GM12878 (cell line): Measurements from ENCODE around the gene RAD1. TPM values are rescaled to one million over a fixed set of nuclear protein-coding genes. Genes with fewer than 3 reads are reported as not detected.

ENCODE experiments used
- ATF7 ChIP-seq: fragments of 450-650 bp; IDR thresholded peaks from 2 replicates; pipeline ENCODE4 v1.6.1; 2016; ENCODE audit warnings: low read depth, mild to moderate bottlenecking
- BRCA1 ChIP-seq: IDR thresholded peaks from 2 replicates; pipeline ENCODE4 v1.6.1; 2011; ENCODE audit warnings: low read depth, low read length, improper control_type of control experiment
- CTCF ChIP-seq, 3 experiments: IDR thresholded peaks in 2 of 3; conservative IDR thresholded peaks in 1 of 3; 2 replicates each; pipeline ENCODE4 v1.5.1; 2011; ENCODE audit warnings: low read depth in 3 of 3, low read length in 3 of 3, mild to moderate bottlenecking in 3 of 3, control low read depth in 2 of 3, moderate library complexity in 2 of 3, inconsistent platforms in 1 of 3, mixed read lengths in 1 of 3; ENCODE audit not compliant: control insufficient read depth in 2 of 3, insufficient read depth in 1 of 3; ENCODE audit errors: extremely low read depth in 1 of 3
- ELK1 ChIP-seq: IDR thresholded peaks from 2 replicates; pipeline ENCODE4 v1.6.1; 2012; ENCODE audit warnings: low read depth, low read length, improper control_type of control experiment
- ESRRA ChIP-seq: IDR thresholded peaks from 2 replicates; pipeline ENCODE4 v1.6.1; 2012; ENCODE audit warnings: mild to moderate bottlenecking, low read length, improper control_type of control experiment
- HCFC1 ChIP-seq: fragments of 150-350 bp; IDR thresholded peaks from 2 replicates; pipeline ENCODE4 v1.6.1; 2014; ENCODE audit warnings: low read length
- IRF4 ChIP-seq: IDR thresholded peaks from 2 replicates; pipeline ENCODE4 v1.6.1; 2011; ENCODE audit warnings: low read depth, low read length
- JUNB ChIP-seq: IDR thresholded peaks from 2 replicates; pipeline ENCODE4 v1.6.1; 2016; ENCODE audit warnings: antibody characterized with exemption, mild to moderate bottlenecking
- KAT2A ChIP-seq: conservative IDR thresholded peaks from 2 replicates; pipeline ENCODE4 v1.6.1; 2011; ENCODE audit warnings: low read depth, low read length; ENCODE audit not compliant: control insufficient read depth
- KDM1A ChIP-seq: fragments of 200-600 bp; sonication (generic); IDR thresholded peaks from 2 replicates; pipeline ENCODE4 v1.6.1; 2016; ENCODE audit warnings: borderline replicate concordance
- KLF5 ChIP-seq: fragments of 450-650 bp; IDR thresholded peaks from 2 replicates; pipeline ENCODE4 v1.6.1; 2014; ENCODE audit warnings: mild to moderate bottlenecking; ENCODE audit not compliant: partially characterized antibody
- MAX ChIP-seq: IDR thresholded peaks from 2 replicates; pipeline ENCODE4 v1.6.1; 2012; ENCODE audit warnings: low read depth, low read length, improper control_type of control experiment
- PAX8 ChIP-seq: fragments of 450-650 bp; IDR thresholded peaks from 2 replicates; pipeline ENCODE4 v1.6.1; 2017; ENCODE audit warnings: mild to moderate bottlenecking, moderate library complexity
- POU2F2 ChIP-seq: IDR thresholded peaks from 3 replicates; pipeline ENCODE4 v1.6.1; 2011; ENCODE audit warnings: low read depth, mild to moderate bottlenecking, low read length, borderline replicate concordance
- SIN3A ChIP-seq: IDR thresholded peaks from 2 replicates; pipeline ENCODE4 v1.6.1; 2012; ENCODE audit warnings: low read depth, low read length, improper control_type of control experiment
- SMC3 ChIP-seq: IDR thresholded peaks from 2 replicates; pipeline ENCODE4 v1.6.1; 2011; ENCODE audit warnings: low read length, improper control_type of control experiment, borderline replicate concordance
- SP1 ChIP-seq: IDR thresholded peaks from one replicate; pipeline ENCODE4 v1.6.1; 2011; ENCODE audit warnings: low read depth, low read length
- SREBF1 ChIP-seq: IDR thresholded peaks from 2 replicates; pipeline ENCODE4 v1.6.1; 2012; ENCODE audit warnings: mild to moderate bottlenecking, low read length
- TCF12 ChIP-seq: IDR thresholded peaks from 2 replicates; pipeline ENCODE4 v1.6.1; 2011; ENCODE audit warnings: low read depth, mild to moderate bottlenecking, low read length
- TCF3 ChIP-seq: IDR thresholded peaks from 2 replicates; pipeline ENCODE4 v1.6.1; 2012; ENCODE audit warnings: low read depth, mild to moderate bottlenecking, low read length, borderline replicate concordance; ENCODE audit not compliant: insufficient read depth
- ZBTB11 ChIP-seq: fragments of 450-650 bp; formaldehyde crosslinking; IDR thresholded peaks from 2 replicates; pipeline ENCODE4 v1.5.0; 2022; ENCODE audit warnings: mild to moderate bottlenecking, missing genetic modification characterization
- ZNF207 ChIP-seq: fragments of 450-650 bp; IDR thresholded peaks from 2 replicates; pipeline ENCODE4 v1.6.1; 2014; ENCODE audit warnings: antibody characterized with exemption, mild to moderate bottlenecking, borderline replicate concordance
- ZNF274 ChIP-seq: IDR thresholded peaks from one replicate; pipeline ENCODE4 v1.8.0; 2011; ENCODE audit not compliant: insufficient read length, insufficient read depth
- polyA plus RNA-seq, 11 experiments: library from polyadenylated mRNA; depleted of rRNA in 4 of 11; unstranded in 6 of 11; stranded (reverse) in 5 of 11; fragments of >200 nt; fragmentation: Nextera tagmentation in 4 of 11; fragmentation: Illumina TruSeq in 1 of 11; extraction: Ambion mirVana in 4 of 11; extraction: Trizol in 1 of 11; gene quantifications; 1 replicate in 1 of 11; 2 replicates in 10 of 11; pipeline versions ENCODE4 v1.2.1 to v1.2.3, GENCODE V29; 2011 to 2016; ENCODE audit warnings: inconsistent platforms in 2 of 11, missing spikeins in 2 of 11, low read depth in 1 of 11
- total RNA-seq, 4 experiments: library from RNA; depleted of rRNA in 3 of 4; stranded (reverse); fragments of >200 nt in 3 of 4; fragmentation: Illumina TruSeq in 1 of 4; extraction: Trizol in 1 of 4; gene quantifications; 2 replicates each; pipeline versions ENCODE4 v1.2.1 to v1.2.3, GENCODE V29; 2013 to 2021

RAD1 gene
- total and polyA plus RNA-seq, 10 of the 15 experiments (the other 5 are each of a cell fraction or from before 2014, with no cell fraction given) = 21.1 to 58.4 (median 37.2) TPM

- no peak for TF ChIP-seq ELK1
- no peak for TF ChIP-seq SIN3A
- TF ChIP-seq KLF5 = no peak
- peak; percentile 74; the same call in 1 of the 2 replicates for TF ChIP-seq ZNF207
- no peak for TF ChIP-seq PAX8
- peak; percentile 21; the same call in 1 of the 3 replicates for TF ChIP-seq POU2F2
- TF ChIP-seq ATF7 = no peak
- no peak for TF ChIP-seq TCF3
- TF ChIP-seq SP1 = peak; percentile 24
- TF ChIP-seq JUNB = no peak
- no peak for TF ChIP-seq ESRRA
- TF ChIP-seq BRCA1 = no peak
- no peak for TF ChIP-seq KAT2A
- TF ChIP-seq ZBTB11 (CRISPR knock-in tag) = no peak
- no peak for TF ChIP-seq CTCF (IDR thresholded peaks at IDR 0.05 in 2 of 3, conservative IDR thresholded peaks at IDR 0.05 in 1 of 3; ENCODE audit: control insufficient read depth in 2 of 3, extremely low read depth in 1 of 3, insufficient read depth in 1 of 3, low read depth in 3 of 3, low read length in 3 of 3)
- no peak for TF ChIP-seq IRF4
- peak; percentile 45; the same call in 1 of the 2 replicates for TF ChIP-seq TCF12
- TF ChIP-seq MAX = no peak
- no peak for TF ChIP-seq ZNF274
- no peak for TF ChIP-seq SMC3
- TF ChIP-seq SREBF1 = no peak
- peak; percentile 21; the same call in 1 of the 2 replicates for TF ChIP-seq HCFC1
- no peak for TF ChIP-seq KDM1A
Measured at GRCh38 chr5:34929720-34930461, 14.6 kb upstream of the RAD1 start (continued).
